Activated CD8-positive, alpha-beta memory T cell treated with anti-CD3 and anti-CD28 coated beads, Interleukin-2, amount 50 U/mL, for 1 hour (primary cell): Measurements from ENCODE around the gene KIAA1217.

ENCODE experiments used
- DNase-seq: peaks from one replicate; pipeline ENCODE4 v3.0.0-alpha.2; 2020; ENCODE audit errors: extremely low read depth

KIAA1217 gene

GRCh38 chr10:24596217-24596930 is 387.4 kb downstream of the KIAA1217 start:
- no peak for DNase-seq

GRCh38 chr10:24597426-24597825 is 388.5 kb downstream of the KIAA1217 start:
- no peak for DNase-seq
